Natural killer cell (primary cell): ENCODE results near the gene SORCS2. TPM values are rescaled to one million over a fixed set of nuclear protein-coding genes. Genes with fewer than 3 reads are reported as not detected.

Source experiments
- ATAC-seq, 3 donors: fragments of 150-1000 bp in 2 of 3; fragments of 200-7000 bp in 1 of 3; cut with Tn5 transposase; 1 replicate in 1 of 3; 2 replicates in 2 of 3; pipeline ENCODE4 v1.10.0; 2021; ENCODE audit warnings: mild to moderate bottlenecking in 2 of 3, moderate library complexity in 2 of 3
- DNase-seq, 2 donors: peaks; one replicate each; pipeline versions ENCODE4 v3.0.0 to v3.0.0-alpha.2; 2013 to 2021; ENCODE audit warnings: mixed read lengths in 1 of 2
- H3K27ac ChIP-seq: one replicate; pipeline ENCODE4 v1.5.1; 2013; ENCODE audit warnings: mild to moderate bottlenecking, low read length
- H3K27me3 ChIP-seq: one replicate; pipeline ENCODE4 v1.6.1; 2013; ENCODE audit warnings: low read length; ENCODE audit not compliant: control insufficient read depth, insufficient read depth
- H3K36me3 ChIP-seq: one replicate; pipeline ENCODE4 v1.6.1; 2013; ENCODE audit warnings: low read length; ENCODE audit not compliant: control insufficient read depth, insufficient read depth
- H3K4me1 ChIP-seq: one replicate; pipeline ENCODE4 v1.6.1; 2013; ENCODE audit warnings: low read length; ENCODE audit not compliant: control insufficient read depth, insufficient read depth
- H3K4me3 ChIP-seq: one replicate; pipeline ENCODE4 v1.5.1; 2013; ENCODE audit warnings: low read length
- H3K9me3 ChIP-seq: one replicate; pipeline ENCODE4 v1.6.1; 2013; ENCODE audit warnings: low read length; ENCODE audit not compliant: control insufficient read depth, insufficient read depth
- H3K27ac Mint-ChIP-seq, 2 donors: one replicate each; pipeline ENCODE4 v1.8.0; 2022; ENCODE audit warnings: mild to moderate bottlenecking in 2 of 2, mixed read lengths in 2 of 2, moderate library complexity in 1 of 2
- H3K27me3 Mint-ChIP-seq, 2 donors: one replicate each; pipeline ENCODE4 v1.8.0; 2022; ENCODE audit warnings: low read depth in 2 of 2, mixed read lengths in 2 of 2
- H3K36me3 Mint-ChIP-seq: one replicate; pipeline ENCODE4 v1.8.0; 2022; ENCODE audit warnings: mixed read lengths
- H3K4me1 Mint-ChIP-seq, 2 donors: one replicate each; pipeline ENCODE4 v1.8.0; 2022; ENCODE audit warnings: mixed read lengths in 2 of 2
- H3K4me3 Mint-ChIP-seq: one replicate; pipeline ENCODE4 v1.8.0; 2022; ENCODE audit warnings: mild to moderate bottlenecking, moderate library complexity, mixed read lengths
- H3K9me3 Mint-ChIP-seq, 2 donors: one replicate each; pipeline ENCODE4 v1.8.0; 2022; ENCODE audit warnings: mixed read lengths in 2 of 2
- WGBS: methylation state at CpG from one replicate; pipeline ENCODE4 v1.1.7; 2013; ENCODE audit warnings: missing lambda C conversion rate; ENCODE audit not compliant: insufficient coverage; 5-methylcytosine and 5-hydroxymethylcytosine counted together
- intact Hi-C: fragments of 100-400 bp; cut with micrococcal nuclease; formaldehyde crosslinking; loops from one replicate; pipeline ENCODE4 v1.14.2; 2022
- total RNA-seq, 4 donors: library from RNA; stranded (reverse); fragments of 120-200 nt in 1 of 4; gene quantifications; one replicate each; pipeline versions ENCODE4 v1.2.3 to v1.2.4, GENCODE V29; 2013 to 2022
- TF ChIP-seq, protein P1 (sequence below): fragments of 200-600 bp; IDR thresholded peaks from one replicate; pipeline ENCODE4 v1.8.0; 2022; ENCODE audit warnings: antibody characterized with exemption

SORCS2 gene
- total RNA-seq, 3 donors from 2014 or later (not counting 1 experiment from before 2014, with no cell fraction given) = 1.2 to 2.5 (median 1.4) TPM

DNA sequence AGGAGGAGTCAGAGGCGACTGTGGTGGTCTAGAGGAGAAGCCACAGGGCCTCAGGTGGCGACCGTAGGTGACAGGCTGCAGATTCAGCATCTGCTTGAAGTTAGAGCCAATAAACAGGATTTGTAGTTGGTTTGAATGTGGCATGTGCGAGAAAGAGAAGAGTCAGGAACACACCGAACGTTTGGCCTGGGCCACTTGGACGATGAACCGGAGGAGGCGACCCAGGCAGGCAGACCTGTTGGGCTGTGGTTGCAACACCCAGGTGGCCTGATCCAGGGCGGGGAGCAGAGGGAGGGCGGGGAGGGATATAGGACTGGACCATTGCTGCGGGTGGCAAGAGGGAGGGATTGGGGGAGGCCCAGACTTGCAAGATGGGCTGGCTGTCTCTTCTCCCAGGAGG is 252.4 kb downstream of the SORCS2 start:
- no peaks in the 10 kb centered on the region for H3K9me3 Mint-ChIP-seq
- no peak overlapping the region for H3K27ac Mint-ChIP-seq
- H3K4me1 Mint-ChIP-seq = peaks cover 6 to 15% of the 10 kb centered on the region in 2 donors
- TF ChIP-seq, protein P1, sequence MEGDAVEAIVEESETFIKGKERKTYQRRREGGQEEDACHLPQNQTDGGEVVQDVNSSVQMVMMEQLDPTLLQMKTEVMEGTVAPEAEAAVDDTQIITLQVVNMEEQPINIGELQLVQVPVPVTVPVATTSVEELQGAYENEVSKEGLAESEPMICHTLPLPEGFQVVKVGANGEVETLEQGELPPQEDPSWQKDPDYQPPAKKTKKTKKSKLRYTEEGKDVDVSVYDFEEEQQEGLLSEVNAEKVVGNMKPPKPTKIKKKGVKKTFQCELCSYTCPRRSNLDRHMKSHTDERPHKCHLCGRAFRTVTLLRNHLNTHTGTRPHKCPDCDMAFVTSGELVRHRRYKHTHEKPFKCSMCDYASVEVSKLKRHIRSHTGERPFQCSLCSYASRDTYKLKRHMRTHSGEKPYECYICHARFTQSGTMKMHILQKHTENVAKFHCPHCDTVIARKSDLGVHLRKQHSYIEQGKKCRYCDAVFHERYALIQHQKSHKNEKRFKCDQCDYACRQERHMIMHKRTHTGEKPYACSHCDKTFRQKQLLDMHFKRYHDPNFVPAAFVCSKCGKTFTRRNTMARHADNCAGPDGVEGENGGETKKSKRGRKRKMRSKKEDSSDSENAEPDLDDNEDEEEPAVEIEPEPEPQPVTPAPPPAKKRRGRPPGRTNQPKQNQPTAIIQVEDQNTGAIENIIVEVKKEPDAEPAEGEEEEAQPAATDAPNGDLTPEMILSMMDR = no peak
- Histone ChIP-seq H3K27ac (no peak overlapping the region), H3K36me3 (no peaks in the 10 kb centered on the region), H3K4me3 (no peak overlapping the region), H3K27me3 (peaks cover 10% of the 10 kb centered on the region), H3K4me1 (peaks cover 7% of the 10 kb centered on the region), H3K9me3 (no peaks in the 10 kb centered on the region)
- no peak for DNase-seq
- intact Hi-C loops = no loop called here
- H3K4me3 Mint-ChIP-seq = no peak overlapping the region
- no peaks in the 10 kb centered on the region for H3K36me3 Mint-ChIP-seq
- no peak for ATAC-seq
- H3K27me3 Mint-ChIP-seq = peaks cover 38 to 39% of the 10 kb centered on the region in 2 donors
- 85% methylated on average over 12 of the region's 12 CpGs for WGBS

DNA sequence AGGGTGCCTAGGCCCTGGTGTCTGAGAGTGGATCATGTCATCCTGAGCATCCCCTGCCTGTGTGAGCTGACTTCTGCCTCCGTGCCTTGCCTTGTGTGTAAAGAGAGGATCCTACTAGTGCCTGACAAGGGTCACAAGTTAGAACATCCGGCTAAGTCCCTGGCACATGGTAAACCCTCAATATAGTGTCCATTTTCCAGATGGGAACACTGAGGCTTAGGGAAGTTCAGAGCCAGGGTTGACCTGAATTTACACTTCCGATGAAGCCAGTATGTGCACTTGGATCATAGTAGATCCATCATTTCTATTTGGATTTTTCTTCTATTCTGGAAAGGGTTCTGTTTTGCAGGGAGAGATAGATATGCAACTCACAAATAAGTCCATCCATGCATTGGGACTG is 254.9 kb downstream of the SORCS2 start:
- Mint-ChIP-seq H3K9me3 (no peaks in the 10 kb centered on the region), H3K4me1 (peaks cover 6 to 12% of the 10 kb centered on the region in 2 donors), H3K27ac (no peak overlapping the region), H3K27me3 (peaks cover 25 to 27% of the 10 kb centered on the region in 2 donors), H3K4me3 (no peak overlapping the region), H3K36me3 (no peaks in the 10 kb centered on the region)
- Histone ChIP-seq H3K4me1 (peaks cover 7% of the 10 kb centered on the region), H3K27me3 (peaks cover 5% of the 10 kb centered on the region), H3K4me3 (no peak overlapping the region), H3K27ac (no peak overlapping the region), H3K9me3 (no peaks in the 10 kb centered on the region), H3K36me3 (no peaks in the 10 kb centered on the region)
- TF ChIP-seq, protein P1 = no peak
- 76% methylated on average over 3 of the region's 3 CpGs for WGBS
- DNase-seq = no peak
- ATAC-seq = no peak
- intact Hi-C loops = no loop called here

DNA sequence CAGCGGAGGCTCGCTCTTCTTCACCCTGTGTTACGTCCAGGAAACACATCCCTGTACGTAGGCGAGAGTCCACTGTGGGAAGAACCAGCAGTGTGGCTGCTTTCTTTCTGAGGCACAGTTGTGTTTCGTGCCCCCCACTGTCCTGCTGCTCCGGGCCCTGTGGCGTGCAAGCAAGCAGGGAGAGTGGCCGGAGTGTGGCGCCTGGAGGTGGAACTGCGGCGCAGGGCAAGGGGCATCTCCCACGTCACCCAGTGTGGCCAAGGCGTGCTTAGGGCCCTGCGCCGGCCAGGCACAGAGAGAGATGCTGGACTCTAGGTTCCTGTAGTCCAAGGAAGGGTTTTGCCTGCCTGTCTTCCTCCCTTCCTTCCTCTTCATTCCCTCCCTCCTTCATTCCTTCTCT is 255.7 kb downstream of the SORCS2 start:
- Histone ChIP-seq H3K4me1 (peaks cover under 1% of the 10 kb centered on the region), H3K9me3 (no peaks in the 10 kb centered on the region), H3K27me3 (peaks cover 5% of the 10 kb centered on the region), H3K36me3 (no peaks in the 10 kb centered on the region), H3K27ac (no peak overlapping the region), H3K4me3 (no peak overlapping the region)
- TF ChIP-seq, protein P1 = no peak
- Mint-ChIP-seq H3K9me3 (no peaks in the 10 kb centered on the region), H3K36me3 (no peaks in the 10 kb centered on the region), H3K4me3 (no peak overlapping the region), H3K4me1 (peaks cover 1 to 11% of the 10 kb centered on the region in 2 donors), H3K27ac (no peak overlapping the region), H3K27me3 (peaks cover 20 to 26% of the 10 kb centered on the region in 2 donors)
- no peak for DNase-seq
- ATAC-seq = no peak
- WGBS = 73% methylated on average over 16 of the region's 16 CpGs
- intact Hi-C loops = no loop called here

DNA sequence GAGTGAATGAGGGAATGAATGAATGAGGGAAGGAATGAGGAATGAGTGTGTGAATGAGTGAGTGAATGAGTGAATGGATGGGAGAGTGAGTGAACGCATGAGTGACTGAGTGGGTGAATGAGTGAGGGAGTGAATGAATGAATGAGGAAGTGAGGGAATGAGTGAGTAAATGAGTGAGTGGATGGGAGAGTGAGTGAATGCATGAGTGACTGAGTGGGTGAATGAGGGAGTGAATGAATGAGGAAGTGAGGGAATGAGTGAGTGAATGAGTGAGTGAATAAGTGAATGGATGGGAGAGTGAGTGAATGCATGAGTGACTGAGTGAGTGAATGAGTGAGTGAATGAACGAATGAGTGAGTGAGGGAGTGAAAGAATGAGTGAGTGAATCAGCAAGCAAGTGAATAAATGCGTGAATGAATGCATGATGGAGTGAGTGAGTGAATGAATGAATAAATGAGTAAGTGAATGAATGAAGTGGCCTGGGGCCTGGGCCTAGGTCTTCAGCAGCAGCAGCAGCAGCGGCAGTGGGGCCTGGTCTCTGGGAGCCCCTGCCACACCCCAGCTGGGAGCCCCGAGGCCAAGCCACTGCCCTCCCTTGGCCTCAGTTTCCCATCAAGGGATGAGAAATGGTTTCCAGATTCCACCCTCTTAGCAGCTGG is 258.6 kb downstream of the SORCS2 start:
- intact Hi-C loops = no loop called here
- ATAC-seq (no peak), DNase-seq (no peak)
- no peaks in the 10 kb centered on the region for H3K4me1 ChIP-seq
- 76% methylated on average over 5 of the region's 5 CpGs for WGBS
- no peaks in the 10 kb centered on the region for H3K36me3 Mint-ChIP-seq
- no peak overlapping the region for H3K27ac Mint-ChIP-seq
- H3K4me3 ChIP-seq = no peak overlapping the region
- H3K27me3 Mint-ChIP-seq = peaks cover 0 to 10% of the 10 kb centered on the region in 2 donors
- no peaks in the 10 kb centered on the region for H3K36me3 ChIP-seq
- H3K27me3 ChIP-seq = peaks cover 2% of the 10 kb centered on the region
- no peak overlapping the region for H3K27ac ChIP-seq
- H3K9me3 Mint-ChIP-seq = no peaks in the 10 kb centered on the region
- peaks cover 0 to 10% of the 10 kb centered on the region in 2 donors for H3K4me1 Mint-ChIP-seq
- no peak overlapping the region for H3K4me3 Mint-ChIP-seq
- TF ChIP-seq, protein P1 = no peak
- no peaks in the 10 kb centered on the region for H3K9me3 ChIP-seq
